HG03558 (cell line): Measurements from ENCODE around the gene UPK1A.
"Not testable (repeated sequence)": the region's sequence is repeated elsewhere in the genome, so short reads cannot be mapped to it uniquely, and the experiment has no call there.

Source experiments
- ATAC-seq: cut with Tn5 transposase; IDR thresholded peaks from one replicate; pipeline ENCODE4 v1.9.1; 2021; ENCODE audit warnings: moderate number of reproducible peaks; ENCODE audit not compliant: unreplicated experiment; ENCODE audit errors: extremely low read depth

The UPK1A gene

GRCh38 chr19:35675589-35676140 lies 9.3 kb downstream of the UPK1A start:
- ATAC-seq: no peak

- no peak for ATAC-seq
Measured at GRCh38 chr19:35689836-35690235, 23.5 kb downstream of the UPK1A start.

GRCh38 chr19:35691106-35691505 lies 24.8 kb downstream of the UPK1A start:
- not testable (repeated sequence) for ATAC-seq

- ATAC-seq: no peak
Measured at GRCh38 chr19:35692010-35692409, 25.7 kb downstream of the UPK1A start.

- no peak for ATAC-seq
Measured at GRCh38 chr19:35693422-35693821, 27.1 kb downstream of the UPK1A start.

- no peak for ATAC-seq
Measured at GRCh38 chr19:35693835-35694599, 27.7 kb downstream of the UPK1A start.

- ATAC-seq: no peak
Measured at GRCh38 chr19:35695895-35696422, 29.6 kb downstream of the UPK1A start.

- ATAC-seq: no peak
Measured at GRCh38 chr19:35696835-35697234, 30.5 kb downstream of the UPK1A start.

GRCh38 chr19:35702223-35703012 lies 36.1 kb downstream of the UPK1A start:
- ATAC-seq: peak; percentile 88

- no peak for ATAC-seq
Measured at GRCh38 chr19:35703343-35703742, 37.0 kb downstream of the UPK1A start.

GRCh38 chr19:35704218-35704617 lies 37.9 kb downstream of the UPK1A start, which contains the start of gene ZBTB32:
ZBTB32 (plus strand) TSS chr19:35704558; CDS start chr19:35714627, 10,069 bp downstream.
- ATAC-seq: no peak

GRCh38 chr19:35708391-35708790 lies 42.1 kb downstream of the UPK1A start:
- ATAC-seq: no peak

GRCh38 chr19:35710784-35711723 lies 44.7 kb downstream of the UPK1A start:
- ATAC-seq: peak; percentile 26

GRCh38 chr19:35712567-35713505 lies 46.5 kb downstream of the UPK1A start:
- ATAC-seq: no peak

- no peak for ATAC-seq
Measured at GRCh38 chr19:35713506-35713850, 47.2 kb downstream of the UPK1A start.

GRCh38 chr19:35713904-35714495 lies 47.7 kb downstream of the UPK1A start:
- ATAC-seq: no peak

GRCh38 chr19:35714601-35715354 lies 48.5 kb downstream of the UPK1A start:
- no peak for ATAC-seq

- no peak for ATAC-seq
Measured at GRCh38 chr19:35715355-35715809, 49.1 kb downstream of the UPK1A start.
